Endodermal cell (in vitro differentiated cells): ENCODE results near the gene TNS2. TPM values are rescaled to one million over a fixed set of nuclear protein-coding genes. Genes with fewer than 3 reads are reported as not detected.

ENCODE experiments used
- DNase-seq: peaks from one replicate; pipeline ENCODE4 v3.0.0-alpha.2; 2017
- H3K27ac ChIP-seq: 2 replicates; pipeline ENCODE4 v1.5.1; 2013; ENCODE audit warnings: mild to moderate bottlenecking, low read depth, low read length, moderate library complexity
- H3K27me3 ChIP-seq: 2 replicates; pipeline ENCODE4 v1.6.1; 2013; ENCODE audit warnings: mild to moderate bottlenecking, low read length, moderate library complexity; ENCODE audit not compliant: insufficient read depth, control insufficient read depth, poor library complexity, severe bottlenecking
- H3K36me3 ChIP-seq: 2 replicates; pipeline ENCODE4 v1.7.0; 2013; ENCODE audit warnings: mild to moderate bottlenecking, low read length, moderate library complexity; ENCODE audit not compliant: control insufficient read depth, insufficient read depth
- H3K4me1 ChIP-seq: one replicate; pipeline ENCODE4 v1.7.0; 2013; ENCODE audit warnings: low read length; ENCODE audit not compliant: control insufficient read depth, insufficient read depth
- H3K4me3 ChIP-seq: 2 replicates; pipeline ENCODE4 v1.5.1; 2013; ENCODE audit warnings: mild to moderate bottlenecking, low read length, moderate library complexity
- H3K9ac ChIP-seq: 2 replicates; pipeline ENCODE4 v1.6.1; 2013; ENCODE audit warnings: mild to moderate bottlenecking, low read length, moderate library complexity; ENCODE audit not compliant: poor library complexity, severe bottlenecking; ENCODE audit errors: extremely low read depth
- H3K9me3 ChIP-seq: 2 replicates; pipeline ENCODE4 v1.6.1; 2013; ENCODE audit warnings: mild to moderate bottlenecking, low read length, moderate library complexity; ENCODE audit not compliant: control insufficient read depth
- H3K27ac Mint-ChIP-seq: 2 replicates; pipeline ENCODE4 v1.8.0; 2020; ENCODE audit warnings: mixed read lengths
- H3K27me3 Mint-ChIP-seq: 2 replicates; pipeline ENCODE4 v1.8.0; 2021; ENCODE audit warnings: mild to moderate bottlenecking, mixed read lengths; ENCODE audit not compliant: insufficient read depth
- H3K36me3 Mint-ChIP-seq: 2 replicates; pipeline ENCODE4 v1.8.0; 2020; ENCODE audit warnings: low read depth, mixed read lengths
- H3K4me1 Mint-ChIP-seq: 2 replicates; pipeline ENCODE4 v1.8.0; 2020; ENCODE audit warnings: mixed read lengths
- H3K4me3 Mint-ChIP-seq: 2 replicates; pipeline ENCODE4 v1.8.0; 2020; ENCODE audit warnings: mild to moderate bottlenecking, moderate library complexity, mixed read lengths
- H3K9me3 Mint-ChIP-seq: 2 replicates; pipeline ENCODE4 v1.8.0; 2020; ENCODE audit warnings: mild to moderate bottlenecking, mixed read lengths
- WGBS, 2 experiments: methylation state at CpG; one replicate each; pipeline versions ENCODE4 v1.1.5 to v1.1.7; 2013; ENCODE audit warnings: missing lambda C conversion rate in 2 of 2, mixed read lengths in 1 of 2; ENCODE audit not compliant: insufficient coverage in 1 of 2, insufficient read length in 1 of 2; 5-methylcytosine and 5-hydroxymethylcytosine counted together
- total RNA-seq, 2 donors: library from RNA; stranded (reverse); fragmentation: NEBNext Ultra II Directional in 1 of 2; extraction: Animal tissue kit (Norgen Biotek cat#: 25700) in 1 of 2; gene quantifications; 2 replicates in 1 of 2; 3 replicates in 1 of 2; pipeline ENCODE4 v1.2.1, GENCODE V29; 2021
- TF ChIP-seq, protein P1 (sequence below): fragments of 200-600 bp; sonication (generic); conservative IDR thresholded peaks from 2 replicates; pipeline ENCODE4 v1.5.0; 2021; ENCODE audit warnings: antibody characterized with exemption, mild to moderate bottlenecking

The TNS2 gene
- total RNA-seq, 2 donors from 2014 or later: 10.2 to 12.6 TPM

DNA sequence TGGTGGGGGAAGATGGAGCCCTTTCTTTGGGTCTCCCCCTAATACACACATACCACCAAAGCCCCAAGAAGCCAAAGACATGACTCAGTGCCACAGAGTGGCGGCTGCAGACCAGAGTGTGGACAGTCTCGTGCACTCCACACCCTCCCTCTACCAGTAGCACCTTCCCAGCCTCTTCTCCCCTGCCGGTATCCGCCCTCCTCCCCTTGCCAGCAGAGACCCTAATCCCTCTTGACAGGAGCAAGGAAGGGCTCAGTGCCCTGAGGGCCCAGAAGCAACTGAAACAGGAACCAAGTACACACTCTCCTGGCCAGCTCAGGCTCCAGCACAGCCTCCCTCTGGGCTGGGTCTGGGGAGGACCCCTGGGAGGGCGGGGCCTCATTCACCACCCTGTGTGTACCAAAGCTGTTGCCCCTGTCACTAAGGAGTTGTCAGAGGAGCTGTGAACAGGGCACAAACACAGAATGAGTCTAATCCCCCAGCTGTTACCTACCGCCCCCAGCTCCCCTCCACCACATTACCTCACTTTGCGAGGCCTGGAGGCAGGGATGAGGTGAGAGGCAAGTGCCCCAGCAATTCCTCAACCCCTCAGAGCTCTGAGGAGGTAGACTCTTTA lies 21.1 kb downstream of the TNS2 start:
- Histone ChIP-seq H3K27ac (no peak overlapping the region), H3K36me3 (peaks cover 30% of the 10 kb centered on the region), H3K9ac (no peak overlapping the region), H3K4me3 (no peak overlapping the region), H3K27me3 (no peaks in the 10 kb centered on the region), H3K9me3 (no peaks in the 10 kb centered on the region), H3K4me1 (peaks cover 10% of the 10 kb centered on the region)
- H3K27ac Mint-ChIP-seq: peak overlapping the region; percentile 39
- peaks cover 39% of the 10 kb centered on the region for H3K36me3 Mint-ChIP-seq
- H3K27me3 Mint-ChIP-seq: peaks cover 3% of the 10 kb centered on the region
- H3K9me3 Mint-ChIP-seq: no peaks in the 10 kb centered on the region
- peaks cover 37% of the 10 kb centered on the region for H3K4me1 Mint-ChIP-seq
- TF ChIP-seq, protein P1, sequence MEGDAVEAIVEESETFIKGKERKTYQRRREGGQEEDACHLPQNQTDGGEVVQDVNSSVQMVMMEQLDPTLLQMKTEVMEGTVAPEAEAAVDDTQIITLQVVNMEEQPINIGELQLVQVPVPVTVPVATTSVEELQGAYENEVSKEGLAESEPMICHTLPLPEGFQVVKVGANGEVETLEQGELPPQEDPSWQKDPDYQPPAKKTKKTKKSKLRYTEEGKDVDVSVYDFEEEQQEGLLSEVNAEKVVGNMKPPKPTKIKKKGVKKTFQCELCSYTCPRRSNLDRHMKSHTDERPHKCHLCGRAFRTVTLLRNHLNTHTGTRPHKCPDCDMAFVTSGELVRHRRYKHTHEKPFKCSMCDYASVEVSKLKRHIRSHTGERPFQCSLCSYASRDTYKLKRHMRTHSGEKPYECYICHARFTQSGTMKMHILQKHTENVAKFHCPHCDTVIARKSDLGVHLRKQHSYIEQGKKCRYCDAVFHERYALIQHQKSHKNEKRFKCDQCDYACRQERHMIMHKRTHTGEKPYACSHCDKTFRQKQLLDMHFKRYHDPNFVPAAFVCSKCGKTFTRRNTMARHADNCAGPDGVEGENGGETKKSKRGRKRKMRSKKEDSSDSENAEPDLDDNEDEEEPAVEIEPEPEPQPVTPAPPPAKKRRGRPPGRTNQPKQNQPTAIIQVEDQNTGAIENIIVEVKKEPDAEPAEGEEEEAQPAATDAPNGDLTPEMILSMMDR: no peak
- H3K4me3 Mint-ChIP-seq: no peak overlapping the region
- 87% methylated on average over 5 of the region's 7 CpGs; no CpG with 5 or more reads in 1 of the 2 experiments for WGBS, 2 experiments
- peak; percentile 77 for DNase-seq

DNA sequence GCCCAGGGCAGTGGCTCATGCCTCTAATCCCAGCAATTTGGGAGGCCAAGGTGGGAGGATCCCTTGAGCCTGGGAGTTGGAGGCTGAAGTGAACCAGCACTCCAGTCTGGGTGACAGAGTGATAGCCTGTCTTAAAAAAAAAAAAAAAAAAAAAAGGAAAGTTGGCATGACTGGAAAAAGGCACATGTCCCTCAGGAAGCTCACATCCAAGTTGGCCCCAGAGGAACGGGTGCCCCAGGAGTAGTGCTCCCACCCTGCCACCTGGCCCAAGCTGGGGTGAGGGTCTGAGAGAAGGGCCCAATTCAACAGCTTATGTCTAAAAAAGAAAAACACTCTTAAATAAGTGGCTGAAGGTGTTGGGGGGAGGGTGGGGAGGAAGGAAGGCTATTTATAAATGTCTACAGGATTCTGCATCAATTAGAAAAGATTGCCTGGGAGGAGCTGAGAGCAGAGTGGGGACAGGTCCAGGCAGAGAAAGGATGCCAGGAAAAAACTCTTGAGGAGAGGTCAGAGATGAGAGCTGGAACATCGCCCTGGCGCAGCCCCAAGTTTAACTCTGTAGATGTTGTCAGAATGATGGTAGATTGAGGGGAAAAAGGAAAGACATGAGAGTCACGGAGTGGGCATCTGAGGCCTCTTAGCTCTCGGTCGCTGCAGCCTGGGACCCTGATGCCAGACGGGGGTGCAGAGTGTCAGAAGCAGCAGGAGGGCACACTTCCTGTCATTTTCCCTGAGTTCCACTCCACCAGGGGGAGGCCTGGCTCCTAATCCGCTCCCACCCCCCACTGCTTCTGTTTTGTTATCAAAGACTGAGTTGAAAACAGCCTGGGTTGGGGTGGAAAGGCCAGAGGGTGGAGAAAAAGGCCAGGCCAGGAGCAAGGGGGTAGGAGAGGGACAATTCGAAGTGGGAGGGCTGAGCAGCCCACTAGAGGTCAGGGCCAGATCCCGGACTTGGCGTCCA lies 22.0 kb downstream of the TNS2 start:
- Histone ChIP-seq H3K27ac (peak overlapping the region; percentile 24), H3K4me1 (peaks cover 10% of the 10 kb centered on the region), H3K4me3 (no peak overlapping the region), H3K36me3 (peaks cover 39% of the 10 kb centered on the region), H3K9ac (no peak overlapping the region), H3K27me3 (no peaks in the 10 kb centered on the region), H3K9me3 (no peaks in the 10 kb centered on the region)
- Mint-ChIP-seq H3K36me3 (peaks cover 40% of the 10 kb centered on the region), H3K4me3 (peak overlapping the region; percentile 5), H3K9me3 (no peaks in the 10 kb centered on the region), H3K27me3 (peaks cover 1% of the 10 kb centered on the region), H3K27ac (peak overlapping the region; percentile 59), H3K4me1 (peaks cover 36% of the 10 kb centered on the region)
- TF ChIP-seq, protein P1: peak; percentile 60
- 66 to 69% methylated on average over 7 to 11 of the region's 11 CpGs for WGBS, 2 experiments
- DNase-seq: peak; percentile 86

- Histone ChIP-seq H3K36me3 (peaks cover 45% of the 10 kb centered on the region), H3K9me3 (no peaks in the 10 kb centered on the region), H3K9ac (no peak overlapping the region), H3K27me3 (no peaks in the 10 kb centered on the region), H3K4me3 (no peak overlapping the region), H3K4me1 (peaks cover 10% of the 10 kb centered on the region), H3K27ac (no peak overlapping the region)
- Mint-ChIP-seq H3K36me3 (peaks cover 47% of the 10 kb centered on the region), H3K4me1 (peaks cover 34% of the 10 kb centered on the region), H3K9me3 (no peaks in the 10 kb centered on the region), H3K27ac (no peak overlapping the region), H3K27me3 (no peaks in the 10 kb centered on the region), H3K4me3 (no peak overlapping the region)
- DNase-seq: no peak
- TF ChIP-seq, protein P1: no peak
- 97 to 100% methylated on average over 3 to 6 of the region's 6 CpGs for WGBS, 2 experiments
Observed at GRCh38 chr12:53073881-53074280, 24.0 kb downstream of the TNS2 start.
